T-helper 17 cell (primary cell): ENCODE measurements around the gene BCCIP. TPM values are rescaled to one million over a fixed set of nuclear protein-coding genes. Genes with fewer than 3 reads are reported as not detected.
A peak's percentile ranks its signal among the peaks of the same experiment; 100 is the strongest.

Source experiments
- ATAC-seq: fragments of 150-1000 bp; cut with Tn5 transposase; 2 replicates; pipeline ENCODE4 v1.10.0; 2021; ENCODE audit warnings: mild to moderate bottlenecking, moderate library complexity
- DNase-seq, 3 donors: peaks; one replicate each; pipeline versions ENCODE4 v3.0.0 to v3.0.0-alpha.2; 2020 to 2021
- H3K9me3 ChIP-seq: one replicate; pipeline ENCODE4 v1.7.0; 2013; ENCODE audit warnings: low read length, mild to moderate bottlenecking; ENCODE audit not compliant: control insufficient read depth, poor library complexity, severe bottlenecking
- H3K27ac Mint-ChIP-seq: one replicate; pipeline ENCODE4 v1.8.0; 2022; ENCODE audit warnings: mild to moderate bottlenecking, moderate library complexity, mixed read lengths
- H3K27me3 Mint-ChIP-seq: one replicate; pipeline ENCODE4 v1.8.0; 2022; ENCODE audit warnings: mixed read lengths
- H3K36me3 Mint-ChIP-seq: one replicate; pipeline ENCODE4 v1.8.0; 2022; ENCODE audit warnings: low read depth, mixed read lengths
- H3K4me1 Mint-ChIP-seq: one replicate; pipeline ENCODE4 v1.8.0; 2022; ENCODE audit warnings: mild to moderate bottlenecking, mixed read lengths
- H3K4me3 Mint-ChIP-seq: one replicate; pipeline ENCODE4 v1.8.0; 2022; ENCODE audit warnings: mild to moderate bottlenecking, moderate library complexity, mixed read lengths
- total RNA-seq, 4 donors: library from RNA in 2 of 4; stranded (reverse) in 2 of 4; gene quantifications; one replicate each; pipeline ENCODE4 v1.2.3 and lab custom pipeline; 2022 to 2026

Gene BCCIP
- total RNA-seq: 10 to 100 TPM; 43.2 to 44.9 TPM
- total RNA-seq (lab: John Stamatoyannopoulos, UW): 30.9 to 48.9 reads per million in 2 donors

DNA sequence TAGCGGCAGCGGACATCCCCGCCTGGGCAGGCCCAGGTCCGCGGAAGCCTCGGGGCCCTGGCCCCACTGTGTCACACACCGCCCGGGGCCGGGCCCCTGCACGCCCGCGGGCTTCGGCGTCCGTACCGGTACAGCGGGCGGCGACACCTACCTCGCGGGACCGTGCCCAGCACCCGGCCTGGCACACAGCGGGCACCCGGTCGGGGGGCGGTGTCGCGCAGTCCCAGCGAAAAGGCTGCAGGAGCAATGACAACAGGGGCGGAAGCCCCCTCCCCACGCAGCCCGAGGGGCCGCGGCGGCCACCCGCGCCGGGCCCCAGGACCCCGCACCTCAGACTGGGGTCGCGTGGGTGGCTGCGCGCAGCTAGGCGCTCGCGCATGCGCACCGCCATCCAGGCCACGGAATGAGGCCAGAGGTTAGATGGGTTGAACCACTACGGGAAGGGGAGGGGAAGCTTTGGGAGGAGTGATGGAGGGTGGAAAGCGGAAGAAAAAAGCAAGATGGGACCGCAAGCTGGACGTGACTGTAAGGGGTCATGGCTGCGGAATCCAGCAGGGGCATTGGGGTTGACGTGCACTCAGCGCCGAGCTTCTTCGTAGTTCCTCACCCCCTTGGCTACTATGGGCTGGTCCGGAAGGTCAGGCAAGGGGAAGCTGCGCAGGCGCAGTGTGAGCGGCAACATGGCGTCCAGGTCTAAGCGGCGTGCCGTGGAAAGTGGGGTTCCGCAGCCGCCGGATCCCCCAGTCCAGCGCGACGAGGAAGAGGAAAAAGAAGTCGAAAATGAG is at the start of gene BCCIP, which contains the start of gene UROS:
TSS of gene BCCIP (plus strand) at position 669 of the 785 bp plus-strand sequence. CDS start at position 681, 12 bp downstream.
TSS of gene UROS (minus strand) at position 381 of the 785 bp plus-strand sequence. CDS start 6,759 bp downstream, outside the sequence.
- Mint-ChIP-seq H3K27ac (no peak within 1 kb of the TSS), H3K4me3 (no peak within 1 kb of the TSS), H3K27me3 (no peaks in the 10 kb centered on the region), H3K36me3 (peaks cover 3% of the 10 kb centered on the region), H3K4me1 (peaks cover 18% of the 10 kb centered on the region)
- no peaks in the 10 kb centered on the region for H3K9me3 ChIP-seq
- DNase-seq (peak; percentile 84 to 87 (median 85)), ATAC-seq (peak; percentile 89)

DNA sequence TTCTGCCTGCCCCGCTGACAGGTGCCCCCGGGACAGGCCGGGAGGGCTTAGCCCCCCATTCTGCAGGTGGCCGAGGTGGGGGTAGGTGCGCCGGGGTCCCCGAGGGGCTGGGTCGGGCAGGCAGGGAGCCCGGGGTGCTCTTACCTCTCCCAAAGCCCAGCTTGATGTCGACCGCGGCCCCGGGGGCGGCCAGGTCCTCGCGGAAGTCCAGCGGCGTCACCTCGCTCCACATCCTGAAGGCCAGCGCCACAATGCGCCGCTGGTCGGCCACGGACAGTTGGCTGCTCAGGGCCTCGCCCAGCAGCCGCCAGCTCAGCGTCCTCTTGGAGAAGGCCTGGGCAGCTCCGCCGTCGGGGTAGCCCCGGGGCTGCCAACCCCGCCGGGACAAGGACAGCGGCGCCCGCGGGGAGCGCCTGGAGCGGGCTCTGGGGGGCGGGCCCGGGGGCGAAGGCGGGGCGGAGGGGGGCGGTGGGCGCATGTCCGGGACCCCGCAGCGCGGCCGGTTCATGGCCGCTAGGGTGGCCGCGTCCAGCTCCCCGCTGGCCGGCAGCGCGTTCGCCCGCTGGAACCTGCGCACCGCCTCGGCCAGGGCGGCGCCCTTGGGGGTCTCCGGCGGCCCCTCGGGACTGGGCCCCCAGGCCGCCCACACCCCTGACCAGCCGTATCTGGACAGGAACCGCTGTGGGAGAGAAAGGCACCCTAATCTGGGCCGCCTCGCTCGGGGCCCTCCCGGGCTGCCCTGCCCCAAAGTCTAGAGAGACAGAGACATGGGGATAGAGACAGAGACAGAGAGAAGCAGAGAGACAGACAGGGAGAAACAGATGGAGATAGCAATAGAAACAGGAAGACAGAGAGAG is 49.4 kb upstream of the BCCIP start:
- no peak for DNase-seq
- H3K9me3 ChIP-seq: no peaks in the 10 kb centered on the region
- peaks cover 2% of the 10 kb centered on the region for H3K36me3 Mint-ChIP-seq
- no peak overlapping the region for H3K4me3 Mint-ChIP-seq
- ATAC-seq: no peak
- H3K27me3 Mint-ChIP-seq: peaks cover 14% of the 10 kb centered on the region
- no peak overlapping the region for H3K27ac Mint-ChIP-seq
- peaks cover 3% of the 10 kb centered on the region for H3K4me1 Mint-ChIP-seq

DNA sequence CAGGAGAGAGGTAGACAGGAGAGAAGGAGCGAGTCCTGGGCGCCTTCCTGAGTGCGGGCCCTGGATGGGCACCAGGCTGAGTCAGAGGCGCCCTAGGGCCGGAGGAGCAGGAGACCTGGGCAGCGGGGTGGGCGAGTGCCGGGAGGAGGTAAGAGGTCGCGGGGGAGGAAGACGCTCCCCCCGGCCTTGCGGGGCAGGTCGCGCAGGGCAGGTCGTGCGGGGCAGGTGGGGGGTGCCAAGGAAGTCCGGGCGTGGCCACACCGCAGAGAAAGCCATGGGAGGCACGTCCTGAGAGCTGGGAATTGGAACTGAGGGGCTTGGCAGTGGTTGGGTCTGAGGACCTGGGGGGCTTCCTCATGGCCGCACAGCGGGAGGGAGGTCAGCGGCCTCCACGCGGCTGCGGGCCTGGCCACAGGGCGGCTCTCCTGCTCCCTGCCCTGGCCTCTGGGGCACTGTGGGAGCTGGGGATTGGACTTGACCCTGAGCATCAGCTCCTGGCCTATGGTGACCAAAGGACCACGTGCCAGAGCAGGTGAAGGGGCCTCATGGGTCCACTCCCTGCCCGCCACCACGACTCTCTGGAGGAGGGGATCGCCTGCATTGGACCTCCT is 48.7 kb upstream of the BCCIP start:
- H3K27ac Mint-ChIP-seq: no peak overlapping the region
- peaks cover 14% of the 10 kb centered on the region for H3K27me3 Mint-ChIP-seq
- H3K4me3 Mint-ChIP-seq: no peak overlapping the region
- peaks cover 3% of the 10 kb centered on the region for H3K4me1 Mint-ChIP-seq
- no peak for DNase-seq
- ATAC-seq: no peak
- no peaks in the 10 kb centered on the region for H3K36me3 Mint-ChIP-seq
- no peaks in the 10 kb centered on the region for H3K9me3 ChIP-seq

DNA sequence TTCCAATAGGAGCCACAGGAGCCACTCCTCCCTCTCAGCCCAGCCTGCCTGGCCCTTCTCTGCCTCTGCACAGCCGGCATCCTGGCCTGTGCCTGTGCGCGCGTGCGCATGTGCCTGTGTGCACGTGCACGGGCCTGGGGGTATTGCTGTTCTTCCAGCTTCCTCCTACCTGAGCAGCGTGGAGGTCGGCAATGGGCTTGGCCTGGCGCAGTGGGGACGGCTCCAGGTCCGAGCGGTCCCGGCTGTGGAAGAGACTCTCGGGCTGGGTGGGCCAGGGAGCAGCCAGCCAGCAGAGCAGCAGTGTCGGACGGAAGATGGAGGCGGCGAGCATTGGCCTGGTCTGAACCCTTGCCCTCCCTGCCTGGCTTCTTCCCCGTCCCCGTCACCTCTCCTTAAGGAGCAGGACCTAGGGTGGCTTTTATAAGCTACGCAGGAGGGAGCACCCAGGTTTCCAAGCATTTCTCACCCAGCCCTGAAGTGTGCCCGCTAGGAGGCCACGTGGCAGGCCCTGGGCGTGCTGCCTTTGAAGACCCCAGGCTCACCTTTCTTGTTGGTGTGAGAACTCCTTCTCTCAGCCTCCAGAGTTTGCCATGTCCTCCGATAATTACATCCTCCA is 47.7 kb upstream of the BCCIP start, which contains the start of gene MMP21:
TSS of gene MMP21 (minus strand) at position 331 of the 616 bp plus-strand sequence. CDS start at position 331, 0 bp downstream.
- H3K36me3 Mint-ChIP-seq: no peaks in the 10 kb centered on the region
- no peaks in the 10 kb centered on the region for H3K9me3 ChIP-seq
- no peaks in the 10 kb centered on the region for H3K4me1 Mint-ChIP-seq
- H3K27ac Mint-ChIP-seq: peak within 1 kb of the TSS; percentile 14
- no peak for ATAC-seq
- peaks cover 14% of the 10 kb centered on the region for H3K27me3 Mint-ChIP-seq
- DNase-seq: no peak
- no peak within 1 kb of the TSS for H3K4me3 Mint-ChIP-seq

DNA sequence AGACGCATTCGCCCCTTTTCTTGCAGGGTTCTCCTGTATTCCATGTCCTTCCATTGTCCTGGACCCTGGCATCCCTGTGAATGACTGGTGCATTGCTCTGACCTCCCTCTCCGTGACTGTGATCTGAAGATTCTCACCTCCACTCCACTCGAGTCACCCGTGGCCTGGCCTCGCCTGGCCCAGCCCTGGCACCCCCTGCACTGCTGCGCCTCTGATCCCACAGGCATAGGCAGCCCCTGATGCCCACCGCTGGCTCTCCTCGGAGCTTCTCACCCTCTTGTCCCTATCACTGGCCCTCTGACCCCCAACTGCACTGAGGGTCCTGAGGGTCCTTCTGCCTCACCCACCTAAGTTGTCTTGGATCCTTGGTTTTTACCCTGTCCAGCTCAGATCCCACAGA is 45.5 kb upstream of the BCCIP start:
- ATAC-seq (no peak), DNase-seq (no peak)
- H3K9me3 ChIP-seq: no peaks in the 10 kb centered on the region
- peaks cover 8% of the 10 kb centered on the region for H3K27me3 Mint-ChIP-seq
- H3K36me3 Mint-ChIP-seq: peaks cover 2% of the 10 kb centered on the region
- no peak overlapping the region for H3K27ac Mint-ChIP-seq
- H3K4me1 Mint-ChIP-seq: no peaks in the 10 kb centered on the region
- no peak overlapping the region for H3K4me3 Mint-ChIP-seq

DNA sequence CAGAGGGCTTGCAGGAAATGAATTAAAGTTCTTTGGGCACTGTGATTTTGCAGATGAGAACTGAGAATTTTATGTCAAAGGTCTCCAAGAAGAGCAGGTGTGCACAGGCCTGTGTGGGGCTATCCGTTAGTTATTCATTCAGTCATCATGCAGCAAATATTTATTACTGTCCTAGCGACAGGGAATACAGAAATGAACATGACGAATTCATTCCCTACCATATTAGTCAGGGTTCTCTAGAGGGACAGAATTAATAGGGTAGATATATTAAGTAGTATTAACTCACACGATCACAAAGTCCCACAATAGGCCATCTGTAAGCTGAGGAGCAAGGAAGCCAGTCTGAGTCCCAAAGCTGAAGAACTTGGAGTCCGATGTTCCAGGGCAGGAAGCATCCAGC is 44.8 kb upstream of the BCCIP start:
- H3K27ac Mint-ChIP-seq: no peak overlapping the region
- peaks cover 3% of the 10 kb centered on the region for H3K36me3 Mint-ChIP-seq
- no peak overlapping the region for H3K4me3 Mint-ChIP-seq
- peaks cover 8% of the 10 kb centered on the region for H3K27me3 Mint-ChIP-seq
- no peak for DNase-seq
- no peaks in the 10 kb centered on the region for H3K4me1 Mint-ChIP-seq
- no peak for ATAC-seq
- H3K9me3 ChIP-seq: no peaks in the 10 kb centered on the region

DNA sequence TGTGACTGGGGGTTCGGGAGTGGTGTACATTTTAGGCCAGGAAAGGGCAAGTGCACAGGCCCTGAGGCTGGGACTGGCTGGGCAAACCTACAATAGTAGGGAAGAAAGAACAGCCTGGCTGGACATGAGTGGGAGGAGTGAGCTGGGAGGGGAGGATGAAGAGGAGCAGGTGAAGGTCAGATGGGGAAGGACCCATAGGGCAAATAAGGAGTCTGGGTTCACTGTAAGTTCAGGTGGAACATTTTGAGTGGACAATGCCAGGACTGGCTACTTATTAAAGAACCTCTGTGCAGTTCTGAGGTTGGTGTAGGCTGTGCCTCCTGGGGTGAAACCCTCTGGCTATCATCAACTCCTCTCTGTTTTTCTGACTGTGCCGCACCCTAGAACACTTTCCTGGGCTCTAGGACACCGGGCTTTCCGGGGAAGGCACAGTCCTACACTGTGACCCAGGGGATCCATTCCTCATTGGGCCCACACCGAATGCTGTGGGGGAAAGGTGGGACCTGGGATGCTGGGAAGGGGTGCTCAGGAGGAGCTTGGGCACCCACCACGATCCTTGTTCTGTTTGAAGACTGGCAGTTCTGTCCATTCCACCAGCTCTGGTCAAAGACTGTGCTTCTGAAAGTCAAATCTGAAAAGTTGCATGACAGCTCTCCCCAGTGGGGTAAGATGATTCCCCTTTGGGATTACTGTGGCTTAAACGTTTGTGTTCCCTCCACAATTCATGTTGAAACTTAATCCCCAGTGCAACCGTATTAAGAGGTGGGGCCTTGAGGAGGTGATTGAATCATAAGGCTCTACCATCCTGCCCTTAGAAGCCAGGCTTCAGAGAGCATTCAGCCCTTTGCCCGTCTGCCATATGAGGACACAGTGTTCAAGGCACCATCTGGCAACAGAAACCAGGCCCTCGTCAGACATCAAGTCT is 43.7 kb upstream of the BCCIP start:
- Mint-ChIP-seq H3K27me3 (peaks cover 8% of the 10 kb centered on the region), H3K36me3 (peaks cover 3% of the 10 kb centered on the region), H3K4me3 (no peak overlapping the region), H3K4me1 (no peaks in the 10 kb centered on the region), H3K27ac (no peak overlapping the region)
- ATAC-seq: no peak
- H3K9me3 ChIP-seq: no peaks in the 10 kb centered on the region
- DNase-seq: no peak

DNA sequence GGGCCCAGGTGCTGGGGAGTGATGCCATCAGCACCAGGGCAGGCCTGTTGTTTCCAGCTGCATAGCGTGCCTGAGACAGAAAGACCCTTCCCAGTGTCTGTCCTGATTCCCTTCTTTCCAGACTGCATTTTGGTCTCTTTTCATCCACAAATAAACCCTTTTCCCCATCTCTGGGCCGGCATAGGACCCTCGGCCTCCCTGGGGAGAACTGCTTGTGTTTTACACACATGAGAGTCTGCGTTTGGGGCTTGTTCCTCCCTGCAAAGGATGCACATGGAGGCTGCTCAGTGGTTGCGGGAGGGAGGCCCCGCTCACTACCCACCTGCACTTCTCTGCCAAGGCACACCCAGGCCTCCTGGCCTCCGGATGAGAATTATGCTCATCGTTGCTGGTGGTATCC is 42.0 kb upstream of the BCCIP start:
- no peaks in the 10 kb centered on the region for H3K4me1 Mint-ChIP-seq
- ATAC-seq (no peak), DNase-seq (no peak)
- H3K27me3 Mint-ChIP-seq: peaks cover 8% of the 10 kb centered on the region
- peaks cover 3% of the 10 kb centered on the region for H3K36me3 Mint-ChIP-seq
- H3K27ac Mint-ChIP-seq: no peak overlapping the region
- H3K9me3 ChIP-seq: no peaks in the 10 kb centered on the region
- H3K4me3 Mint-ChIP-seq: no peak overlapping the region

DNA sequence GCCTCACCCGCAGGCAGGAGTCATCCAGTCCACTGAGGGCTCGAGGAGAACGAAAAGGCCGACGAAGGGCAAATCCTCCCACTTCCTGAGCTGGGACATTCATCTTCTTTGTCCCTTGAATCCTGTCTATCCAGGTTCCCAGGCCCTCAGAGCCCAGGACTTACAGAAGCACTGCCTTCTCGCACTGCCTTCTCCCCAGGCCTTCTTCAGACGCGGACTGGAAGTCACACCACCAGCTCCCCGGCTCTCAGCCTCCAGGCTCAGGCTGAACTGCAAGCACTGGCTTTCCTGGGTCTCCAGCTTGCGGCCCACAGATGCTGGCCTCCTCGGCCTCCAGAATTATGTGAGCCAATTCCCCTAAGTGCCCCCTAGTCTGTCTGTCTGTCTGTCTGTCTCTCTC is 41.3 kb upstream of the BCCIP start:
- no peak overlapping the region for H3K27ac Mint-ChIP-seq
- no peaks in the 10 kb centered on the region for H3K4me1 Mint-ChIP-seq
- H3K4me3 Mint-ChIP-seq: no peak overlapping the region
- peaks cover 8% of the 10 kb centered on the region for H3K27me3 Mint-ChIP-seq
- peaks cover 3% of the 10 kb centered on the region for H3K36me3 Mint-ChIP-seq
- no peak for ATAC-seq
- H3K9me3 ChIP-seq: no peaks in the 10 kb centered on the region
- DNase-seq: no peak

DNA sequence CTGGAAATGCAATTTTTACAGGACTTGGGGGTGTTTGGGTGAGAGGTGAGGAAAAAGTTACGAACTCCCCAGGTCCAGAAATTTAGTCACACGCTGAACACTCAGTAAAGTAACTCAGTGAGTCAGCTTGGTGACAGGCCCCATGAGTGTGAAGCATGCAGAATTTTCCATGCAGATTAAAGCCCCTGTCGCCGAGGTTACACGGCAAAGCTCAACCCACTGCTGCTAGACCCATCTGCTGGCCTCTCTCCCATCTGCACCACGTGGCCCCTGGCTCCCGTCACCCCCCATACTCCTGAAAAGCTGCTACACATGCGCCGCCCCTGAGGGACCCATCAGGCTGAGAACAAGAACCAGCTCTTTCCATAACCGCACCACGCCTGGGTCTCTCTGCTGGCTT is 40.7 kb upstream of the BCCIP start:
- Mint-ChIP-seq H3K36me3 (peaks cover 6% of the 10 kb centered on the region), H3K4me1 (peaks cover 4% of the 10 kb centered on the region), H3K27me3 (peaks cover 8% of the 10 kb centered on the region), H3K27ac (no peak overlapping the region), H3K4me3 (no peak overlapping the region)
- no peaks in the 10 kb centered on the region for H3K9me3 ChIP-seq
- DNase-seq (no peak), ATAC-seq (no peak)

DNA sequence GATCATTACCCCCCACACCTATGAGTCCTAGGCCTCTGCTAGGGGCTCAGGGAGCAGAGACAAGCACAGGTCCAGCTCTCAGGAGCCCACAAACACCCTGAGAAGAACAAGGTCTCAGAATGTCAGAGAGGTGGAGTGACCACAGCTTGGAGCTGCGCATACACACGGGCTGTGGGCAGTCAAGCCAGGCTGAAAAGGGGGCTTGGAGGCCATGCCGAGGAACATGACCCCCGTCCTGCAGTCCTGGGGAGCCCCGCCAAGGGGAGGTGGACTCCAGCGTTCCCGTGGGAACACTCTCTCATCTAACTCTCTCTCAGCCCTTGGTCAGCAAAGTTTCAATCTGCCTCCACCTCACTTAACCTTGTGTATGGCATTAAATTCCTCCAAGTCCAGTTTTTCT is 39.9 kb upstream of the BCCIP start:
- no peaks in the 10 kb centered on the region for H3K9me3 ChIP-seq
- H3K4me3 Mint-ChIP-seq: no peak overlapping the region
- no peak for DNase-seq
- H3K36me3 Mint-ChIP-seq: peaks cover 6% of the 10 kb centered on the region
- peaks cover 11% of the 10 kb centered on the region for H3K4me1 Mint-ChIP-seq
- no peak overlapping the region for H3K27ac Mint-ChIP-seq
- peaks cover under 1% of the 10 kb centered on the region for H3K27me3 Mint-ChIP-seq
- ATAC-seq: no peak

DNA sequence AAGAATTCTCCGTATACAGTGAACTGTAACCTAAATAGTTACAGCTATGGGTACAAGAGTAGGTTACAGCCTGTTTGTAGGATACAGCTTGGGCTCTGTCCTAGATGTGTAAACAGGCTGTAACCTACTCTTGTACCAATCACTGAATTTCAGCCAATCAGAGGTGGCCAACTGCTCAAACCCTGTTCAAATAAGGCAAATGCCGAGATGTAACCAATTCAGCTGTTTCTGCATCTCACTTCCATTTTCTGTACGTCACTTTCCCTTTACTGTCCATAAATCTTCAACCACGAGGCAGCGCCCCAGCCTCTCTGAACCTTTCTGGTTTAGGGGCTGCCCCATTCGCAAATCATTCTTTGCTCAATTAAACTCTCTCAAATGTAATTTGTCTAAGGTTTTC is 39.4 kb upstream of the BCCIP start:
- Mint-ChIP-seq H3K4me1 (peaks cover 15% of the 10 kb centered on the region), H3K4me3 (no peak overlapping the region), H3K27ac (no peak overlapping the region), H3K36me3 (peaks cover 6% of the 10 kb centered on the region), H3K27me3 (no peaks in the 10 kb centered on the region)
- H3K9me3 ChIP-seq: no peaks in the 10 kb centered on the region
- ATAC-seq: no peak
- no peak for DNase-seq
